Brain pericyte (primary cell): Measurements from ENCODE around the gene DNAL1.

Source experiments
- DNase-seq: peaks from one replicate; pipeline ENCODE4 v3.0.0-alpha.2; 2012; ENCODE audit warnings: low read depth, low spot score

The DNAL1 gene

GRCh38 chr14:73744175-73744867, 99.5 kb downstream of the DNAL1 start:
- DNase-seq: no peak

GRCh38 chr14:73744874-73745529, 100.2 kb downstream of the DNAL1 start:
- no peak for DNase-seq

DNA sequence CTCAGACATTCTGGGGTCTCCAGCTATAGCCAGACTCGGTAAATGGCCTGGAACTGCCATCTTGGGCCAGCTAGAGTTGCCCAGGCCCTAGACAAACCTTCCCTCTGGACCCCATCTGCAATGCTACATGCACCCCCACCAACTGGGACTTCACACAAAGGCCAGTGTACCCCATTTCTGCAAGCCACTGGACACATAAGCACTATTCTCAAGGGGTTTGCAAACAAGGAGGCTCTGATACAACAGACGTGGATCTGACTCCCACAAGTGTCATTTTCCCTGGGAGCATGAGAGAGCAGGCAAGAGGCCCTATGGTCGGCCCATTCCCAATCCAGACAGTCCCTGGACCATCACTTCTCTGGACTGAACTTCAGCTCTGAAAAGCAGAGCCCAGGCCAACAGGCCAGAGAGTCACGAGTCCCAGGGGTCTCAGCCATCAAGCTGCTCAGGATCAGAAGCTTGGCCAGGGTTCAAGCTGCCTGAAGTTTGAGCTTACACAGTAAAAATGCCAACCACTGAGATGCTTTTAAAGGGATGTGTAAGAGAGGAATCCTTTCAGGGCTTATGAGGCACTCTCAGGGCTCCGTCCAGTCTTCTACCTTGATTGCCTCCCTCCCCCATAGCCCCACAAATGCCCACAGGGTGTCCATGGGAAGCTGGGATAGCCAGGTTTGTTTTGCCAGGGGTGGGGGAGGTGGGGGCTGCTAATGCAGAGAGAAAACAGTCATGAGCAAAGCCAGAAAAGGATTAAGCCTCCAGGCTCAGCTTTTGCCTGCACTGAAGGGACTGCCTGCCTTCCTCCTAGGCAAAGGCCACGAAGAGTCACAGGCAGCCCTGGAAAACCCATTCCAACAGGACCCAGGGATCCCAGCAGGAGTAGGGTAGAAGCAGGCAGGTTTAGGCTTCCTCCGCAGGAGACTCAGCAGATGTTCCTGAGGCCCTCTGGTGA, 101.1 kb downstream of the DNAL1 start:
- DNase-seq: no peak

GRCh38 chr14:73746520-73747378, 102.0 kb downstream of the DNAL1 start:
- DNase-seq: no peak

GRCh38 chr14:73747379-73748211, 102.8 kb downstream of the DNAL1 start:
- no peak for DNase-seq

DNA sequence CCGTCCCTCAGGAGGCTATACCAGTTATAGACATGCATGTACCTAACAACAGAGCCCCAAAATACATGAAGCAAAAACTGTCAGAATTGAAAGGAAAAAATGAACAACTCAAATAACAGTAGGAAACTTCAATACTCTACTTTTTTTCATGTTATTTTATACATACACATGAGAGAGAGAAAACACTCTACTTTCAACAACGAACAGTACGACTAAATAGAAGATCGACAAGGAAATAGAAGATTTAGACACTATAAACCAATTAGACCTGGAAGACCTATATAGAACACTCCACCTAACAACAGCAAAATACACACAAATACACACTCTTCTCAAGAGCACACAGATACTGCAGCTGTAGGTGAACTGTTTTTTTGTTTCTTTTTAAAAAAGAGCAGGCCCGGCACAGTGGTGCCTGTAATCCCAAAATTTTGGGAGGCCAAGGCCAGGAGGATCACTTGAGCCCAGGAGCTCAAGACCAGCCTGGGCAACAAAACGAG, 104.1 kb downstream of the DNAL1 start:
- DNase-seq: no peak

GRCh38 chr14:73749706-73750530, 105.1 kb downstream of the DNAL1 start:
- DNase-seq: no peak

- no peak for DNase-seq
These were observed 105.7 kb downstream of the DNAL1 start for GRCh38 chr14:73750531-73750901.

DNA sequence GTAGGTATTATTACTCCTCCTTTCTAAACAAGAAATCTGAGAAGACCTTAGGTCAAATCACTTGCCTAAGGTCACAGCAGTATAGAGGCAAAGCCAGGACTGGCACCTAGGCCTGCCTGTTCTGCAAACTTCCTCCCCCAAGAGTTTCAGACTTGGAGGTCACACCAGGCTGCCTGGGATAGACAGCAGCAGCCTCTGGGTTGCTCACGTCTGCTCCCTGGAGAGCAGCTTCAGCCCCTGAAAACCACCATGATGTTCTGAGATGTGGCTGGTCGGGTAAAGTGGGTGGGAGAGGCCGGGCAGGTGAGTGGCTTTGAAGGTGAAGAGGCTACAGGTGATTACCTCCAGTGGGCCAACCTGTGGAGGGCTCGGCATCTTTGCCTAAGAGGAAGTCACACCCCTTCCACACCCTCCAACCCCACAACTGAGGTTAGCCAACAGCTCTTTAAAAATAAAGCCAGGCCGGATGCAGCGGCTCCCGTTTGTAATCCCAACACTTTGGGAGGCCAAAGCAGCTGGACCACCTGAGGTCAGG, 106.4 kb downstream of the DNAL1 start:
- DNase-seq: no peak

DNA sequence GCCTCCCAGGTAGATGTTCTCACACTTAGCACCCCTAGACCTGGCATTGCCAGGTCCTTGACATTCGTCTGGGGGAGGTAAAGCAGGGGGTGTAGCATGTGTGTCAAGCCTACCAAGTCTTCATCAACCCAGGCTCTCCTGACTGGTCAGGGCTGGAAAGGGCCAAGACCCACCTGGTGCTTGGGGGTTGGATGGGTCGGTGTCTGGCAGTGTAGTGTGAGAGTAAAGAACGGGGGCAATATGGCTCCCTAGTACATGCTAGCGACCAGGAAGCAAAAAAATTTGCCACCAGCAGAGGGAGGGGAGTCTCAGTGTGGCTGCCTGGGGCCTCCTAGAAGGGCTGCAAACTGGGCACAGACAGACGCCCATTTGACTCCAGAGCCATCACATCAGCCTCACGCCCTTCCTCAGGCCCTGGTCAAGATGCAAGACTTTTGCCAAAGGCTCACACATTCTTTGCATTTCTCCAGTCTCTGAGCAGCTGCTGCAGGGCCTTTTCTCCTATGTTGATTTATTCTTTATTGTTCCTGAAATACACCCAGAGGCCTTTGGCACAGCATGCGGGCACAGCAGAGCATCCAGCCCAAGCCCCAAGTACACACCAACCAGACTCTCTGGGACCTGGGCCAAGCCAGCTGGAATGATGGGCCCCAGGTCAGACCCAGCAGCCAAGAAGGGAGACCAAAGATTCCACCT, 107.7 kb downstream of the DNAL1 start:
- DNase-seq: peak; percentile 68
